Stimulated activated CD4-positive, alpha-beta T cell treated with anti-CD3 and anti-CD28 coated beads, Interleukin-2, amount 100 ng/mL, for 24 hours (primary cell): Measurements from ENCODE around the gene SLC66A2.

Experiments
- DNase-seq, 2 donors: peaks; one replicate each; pipeline ENCODE4 v3.0.0-alpha.2; 2020

SLC66A2 gene

DNA sequence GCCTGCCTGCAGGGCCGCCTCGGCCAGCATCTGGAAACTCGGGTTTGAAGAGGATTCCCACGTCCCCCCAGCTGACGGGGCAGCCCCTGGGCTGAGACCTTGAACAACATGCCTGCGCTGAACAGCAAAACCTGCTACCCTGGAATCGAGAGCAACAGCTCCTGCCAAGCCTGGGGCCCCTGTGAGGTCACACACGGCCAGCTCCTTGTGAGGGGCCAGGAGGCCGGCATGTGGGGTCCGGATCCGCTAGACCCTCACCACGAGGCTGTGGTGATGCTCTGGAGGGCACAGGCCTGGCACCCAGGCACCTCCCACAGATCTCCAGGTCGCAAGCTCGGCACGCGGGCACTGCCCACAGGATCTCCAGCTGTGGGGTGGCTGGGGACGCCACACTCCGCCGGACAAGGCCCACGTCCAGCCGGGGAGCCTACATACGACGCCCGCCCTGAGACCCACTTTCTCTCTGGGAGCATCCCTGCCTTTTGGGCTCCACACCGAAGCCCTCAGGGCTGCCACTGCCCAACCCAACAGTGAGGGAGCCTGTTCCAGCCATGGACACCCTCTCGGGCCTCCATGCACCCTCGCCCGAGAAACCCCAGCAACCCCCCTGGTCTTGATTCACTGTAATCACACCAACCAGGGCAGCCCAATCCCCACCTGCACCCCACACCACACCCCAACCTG is 34.1 kb downstream of the SLC66A2 start:
- peak in 1 of 2 donors; percentile 4 for DNase-seq

DNA sequence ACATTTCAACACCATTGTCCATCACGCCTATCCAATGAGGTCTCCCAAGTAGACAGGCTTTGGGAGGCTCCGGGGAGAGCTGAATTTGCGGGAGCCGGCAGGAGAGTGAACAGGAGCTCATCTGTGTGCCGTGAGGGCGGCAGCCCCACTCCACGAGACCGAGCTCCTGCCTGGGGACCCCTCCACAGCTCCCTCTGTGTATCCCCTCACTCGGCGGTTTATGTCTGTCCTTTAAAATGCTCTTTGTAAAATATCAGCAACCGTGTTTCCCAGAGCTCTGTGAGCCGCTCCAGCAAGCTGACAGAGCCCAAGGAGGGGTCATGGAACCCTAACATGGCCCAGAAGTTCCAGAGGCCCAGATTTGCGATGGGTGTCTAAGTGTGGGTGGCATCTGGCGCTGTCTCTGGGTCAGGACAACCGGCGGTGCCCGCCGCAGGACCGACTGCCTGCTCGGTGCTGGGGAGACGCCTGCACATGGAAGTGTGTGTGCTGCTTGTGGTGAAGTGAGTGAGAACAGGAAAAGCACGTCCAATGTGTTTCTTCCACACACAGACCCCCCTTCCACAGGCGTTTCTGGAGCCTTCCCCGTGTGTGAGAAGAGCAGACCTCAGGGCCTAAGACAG is 34.8 kb downstream of the SLC66A2 start:
- DNase-seq: peak in 1 of 2 donors; percentile 11

DNA sequence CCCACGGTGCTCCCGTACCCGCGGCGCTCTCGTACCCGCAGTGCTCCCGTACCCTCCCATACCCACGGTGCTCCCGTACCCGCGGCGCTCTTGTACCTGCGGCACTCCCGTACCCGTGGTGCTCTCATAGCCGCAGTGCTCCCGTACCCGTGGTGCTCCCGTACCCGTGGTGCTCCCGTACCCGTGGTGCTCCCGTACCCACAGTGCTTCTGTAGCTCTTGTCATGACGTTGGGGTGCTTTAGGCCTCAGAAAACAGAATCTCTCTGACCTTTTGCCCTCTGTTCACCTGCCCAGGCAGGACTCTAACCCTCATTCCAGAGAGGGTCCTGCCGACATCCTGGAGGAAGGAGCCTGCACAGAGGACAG is 35.3 kb downstream of the SLC66A2 start:
- DNase-seq: no peak

DNA sequence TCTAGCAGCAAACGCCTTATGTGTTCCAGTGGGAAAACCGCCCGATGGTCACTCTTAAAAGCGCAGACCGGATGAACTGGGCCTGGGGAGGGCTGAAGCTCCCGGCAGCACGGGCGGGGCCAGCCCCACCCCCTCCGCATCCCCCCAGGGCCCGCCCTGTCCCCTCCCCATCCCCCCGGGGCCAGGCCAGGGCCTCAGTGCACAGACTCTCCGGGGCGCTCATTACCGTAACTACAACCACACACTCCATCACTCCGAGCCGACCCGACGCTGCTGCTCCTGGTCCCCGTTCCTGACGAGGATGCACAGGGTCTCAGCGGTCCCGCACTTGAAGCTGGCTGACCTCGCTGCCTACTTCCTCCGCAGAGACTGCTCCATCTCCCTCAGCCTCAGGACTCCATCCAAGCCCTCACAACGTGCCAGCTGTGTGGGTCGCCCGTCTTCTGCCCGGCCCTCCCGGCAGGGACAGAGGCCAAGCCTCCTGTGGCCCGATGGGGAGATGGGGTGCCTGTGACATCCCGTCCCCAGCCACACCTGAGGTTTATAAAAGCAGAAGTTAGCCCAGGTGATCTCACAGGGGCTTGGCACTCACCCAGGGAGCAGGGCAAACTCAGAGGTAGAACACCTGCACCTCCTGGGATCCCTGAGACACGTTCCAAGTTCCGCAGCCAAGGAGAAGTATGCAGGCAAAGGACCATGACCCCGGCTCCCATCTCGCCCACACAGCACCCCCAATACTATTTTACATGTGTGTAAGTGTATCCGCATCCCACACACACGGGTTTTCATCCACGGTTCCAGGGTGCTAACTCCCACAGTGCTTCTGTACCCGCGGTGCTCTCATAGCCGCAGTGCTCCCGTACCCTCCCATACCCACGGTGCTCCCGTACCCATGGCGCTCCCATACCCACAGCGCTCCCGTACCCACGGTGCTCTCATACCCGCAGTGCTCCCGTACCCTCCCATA is 36.0 kb downstream of the SLC66A2 start:
- peak in 1 of 2 donors; percentile 9 for DNase-seq

DNA sequence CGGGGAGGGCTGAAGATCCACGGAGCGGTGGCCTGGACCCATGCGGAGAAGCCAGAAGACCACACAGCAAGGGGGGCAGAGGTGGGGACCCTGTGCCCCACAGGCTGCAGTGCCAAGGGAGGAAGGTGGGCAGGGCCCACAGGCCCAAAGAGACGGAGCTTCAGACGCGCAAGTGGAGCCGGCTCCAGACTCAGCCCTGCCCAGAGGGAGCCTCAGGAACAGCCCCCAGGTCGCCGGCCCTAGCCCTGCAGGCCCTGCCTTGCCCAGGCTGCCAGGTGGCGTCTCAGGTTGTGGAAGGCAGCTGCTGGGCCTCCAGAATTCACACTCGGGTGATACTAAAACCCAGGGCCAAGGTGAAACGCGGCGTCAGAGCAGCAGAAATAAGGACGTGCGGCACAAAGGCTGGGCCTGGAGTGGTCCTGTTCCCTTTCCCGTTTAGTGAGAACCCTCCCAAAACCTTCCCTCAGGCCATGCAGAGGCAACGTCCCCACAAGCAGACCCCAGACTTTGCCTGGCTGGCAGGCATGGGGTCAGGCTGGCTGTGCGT is 36.8 kb downstream of the SLC66A2 start:
- DNase-seq: peak in 1 of 2 donors; percentile 3

DNA sequence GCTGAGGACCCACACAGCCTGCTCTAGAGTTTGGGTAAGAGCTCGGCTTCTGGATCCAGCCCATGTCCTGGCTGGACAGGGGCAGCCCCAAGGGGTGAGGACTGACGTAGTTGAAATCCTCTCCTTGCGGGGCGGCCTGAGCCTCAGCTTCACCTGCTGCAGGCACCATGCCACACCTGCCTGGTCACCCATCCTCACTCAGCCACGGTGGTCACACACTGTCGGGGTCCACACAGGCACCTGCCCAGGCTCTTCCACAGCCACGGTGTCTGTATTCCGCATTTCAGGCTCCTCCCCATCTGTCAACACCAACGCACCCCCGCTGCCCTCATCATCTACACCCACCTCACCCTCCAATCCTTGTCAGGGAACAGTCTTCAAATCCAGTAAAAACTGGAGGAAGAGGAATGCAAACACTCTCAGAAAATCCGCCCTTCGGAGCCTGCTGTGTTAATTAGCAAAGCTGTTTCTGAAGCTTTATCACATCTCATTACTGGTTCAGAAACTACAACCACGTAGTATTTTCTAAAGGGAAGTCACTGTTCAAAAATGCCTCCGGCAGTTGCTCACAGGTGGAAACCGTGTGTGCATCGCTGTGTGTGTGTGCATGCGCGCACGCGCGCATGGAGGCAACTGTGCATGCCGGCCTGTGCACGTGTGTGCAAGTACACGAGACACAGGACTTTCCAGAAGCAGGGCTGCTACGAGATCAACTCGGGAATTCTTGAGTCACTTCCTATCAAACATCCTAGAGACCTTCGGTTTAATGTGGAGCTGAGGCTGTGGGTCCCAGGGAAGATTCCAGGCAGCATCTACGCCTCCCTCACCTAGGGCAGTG is 38.2 kb downstream of the SLC66A2 start:
- peak in 1 of 2 donors; percentile 13 for DNase-seq

DNA sequence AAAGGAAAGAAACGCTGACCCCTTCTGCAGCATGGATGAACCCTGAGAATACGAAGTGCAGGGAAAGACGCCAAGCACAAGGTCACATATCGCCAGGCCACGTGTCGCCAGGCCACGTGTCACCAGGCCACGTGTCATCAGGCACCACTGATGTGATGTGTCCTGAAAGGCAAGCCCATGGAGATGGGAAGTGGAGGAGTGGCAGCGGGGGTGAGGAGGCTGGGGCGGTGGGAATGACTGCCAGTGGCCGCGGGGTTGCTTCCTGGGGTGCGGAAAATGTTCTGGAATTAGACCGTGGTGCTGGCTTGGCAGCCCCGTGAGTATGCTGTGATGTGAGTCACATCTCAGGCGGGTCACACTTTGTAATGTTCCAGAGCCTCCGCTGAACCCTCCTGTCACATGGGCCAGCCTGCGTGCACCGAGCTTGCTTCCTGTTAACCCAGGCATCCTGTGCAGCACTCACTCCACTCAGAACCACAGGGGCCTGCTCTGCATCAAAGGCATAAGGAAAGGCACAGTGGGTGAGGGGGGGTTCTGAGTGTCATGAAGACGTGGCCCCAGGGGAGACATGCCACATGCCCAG is 39.0 kb downstream of the SLC66A2 start:
- peak in 1 of 2 donors; percentile 26 for DNase-seq

DNA sequence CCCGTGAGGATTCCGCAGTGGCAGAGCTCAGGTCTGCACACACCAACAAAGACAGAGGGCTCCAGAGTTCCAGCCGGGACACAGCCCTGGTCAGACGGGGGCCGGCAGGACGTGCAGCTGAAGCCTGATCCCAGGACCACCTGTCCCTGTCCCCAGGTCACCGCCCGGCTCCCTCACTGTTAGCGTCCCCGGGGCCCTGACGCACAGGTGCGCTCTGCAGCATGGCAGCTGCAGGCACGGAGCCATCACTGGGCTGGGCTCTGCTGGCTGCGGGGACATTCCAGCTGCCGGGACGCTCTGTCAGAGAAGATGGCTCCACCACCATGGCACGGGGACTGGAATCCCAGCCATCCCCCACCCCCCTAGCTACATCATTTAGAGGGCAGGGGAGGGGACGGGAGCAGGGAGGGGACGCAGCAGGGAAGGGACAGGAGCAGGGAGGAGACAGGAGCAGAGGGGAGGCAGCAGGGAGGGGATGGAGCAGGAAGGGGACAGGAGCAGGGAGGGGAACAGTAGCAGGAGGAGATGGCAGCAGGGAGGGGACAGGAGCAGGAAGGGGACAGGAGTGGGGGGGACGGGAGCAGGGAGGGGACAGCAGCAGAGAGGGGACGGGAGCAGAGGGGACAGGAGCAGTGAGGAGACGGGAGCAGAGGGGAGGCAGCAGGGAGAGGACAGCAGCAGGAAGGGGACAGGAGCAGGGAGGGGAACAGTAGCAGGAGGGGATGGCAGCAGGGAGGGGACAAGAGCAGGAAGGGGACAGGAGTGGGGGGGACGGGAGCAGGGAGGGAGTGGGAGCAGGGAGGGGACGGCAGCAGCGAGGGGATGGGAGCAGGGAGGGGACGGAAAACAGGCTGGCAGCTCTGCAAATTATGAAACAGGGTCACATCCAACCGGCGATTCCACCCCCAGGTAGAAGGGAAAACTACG is 39.8 kb downstream of the SLC66A2 start:
- DNase-seq: no peak

DNA sequence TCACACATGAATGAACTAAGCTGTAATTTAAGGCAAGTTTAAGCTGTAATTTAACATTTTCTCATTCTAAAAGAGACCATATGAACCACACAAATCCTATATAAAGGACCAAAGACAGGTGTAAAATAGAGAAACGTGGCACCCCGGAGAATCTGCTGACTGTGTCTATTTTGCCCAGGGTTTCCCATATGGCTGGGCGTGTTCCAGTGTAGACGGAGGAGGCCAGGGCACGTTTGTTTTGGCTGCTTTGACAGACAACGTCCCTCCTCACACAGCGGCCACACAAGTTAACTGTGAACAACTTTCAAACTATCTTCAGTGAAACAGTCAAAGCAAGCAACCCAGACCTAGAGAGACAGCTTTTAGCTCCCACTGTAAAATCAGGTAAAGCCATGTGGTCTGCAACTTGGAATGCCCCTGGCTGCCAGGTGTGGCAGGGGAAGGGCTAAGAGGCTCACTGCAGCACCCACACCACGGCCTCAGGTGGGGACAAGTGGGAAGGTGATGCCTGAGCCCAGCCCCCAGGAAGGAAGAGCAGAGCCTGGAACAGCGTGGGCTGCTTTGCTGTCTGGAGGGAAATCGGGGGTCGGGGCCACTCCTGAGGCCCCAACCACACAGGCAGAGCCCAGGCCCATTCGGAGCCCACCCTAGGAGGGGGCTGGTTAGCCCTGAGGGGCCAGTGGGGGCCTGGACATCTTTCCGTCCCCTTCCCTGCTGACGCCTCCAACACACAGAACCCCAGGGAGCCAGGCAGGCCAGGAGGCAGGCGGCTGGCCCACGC is 40.7 kb downstream of the SLC66A2 start:
- DNase-seq: no peak

DNA sequence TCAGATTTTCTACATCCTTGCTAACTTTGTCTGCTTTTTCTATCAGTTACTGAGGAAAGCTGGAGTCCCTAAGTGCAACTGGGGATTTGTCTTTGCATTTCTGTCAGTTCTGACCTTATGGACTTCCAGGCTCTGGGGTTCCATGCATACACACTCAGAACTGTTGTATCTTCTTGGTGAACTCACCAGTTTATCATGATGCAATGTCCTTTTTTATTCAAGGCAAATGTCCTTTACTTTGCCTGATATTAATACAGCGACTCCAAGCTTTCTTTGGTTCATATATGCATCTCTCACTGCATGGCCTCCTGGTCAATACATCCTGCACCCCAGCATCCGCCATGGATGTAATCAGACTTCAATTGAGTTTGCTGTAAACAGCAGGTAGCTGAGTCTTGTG is 44.7 kb downstream of the SLC66A2 start:
- DNase-seq: no peak

DNA sequence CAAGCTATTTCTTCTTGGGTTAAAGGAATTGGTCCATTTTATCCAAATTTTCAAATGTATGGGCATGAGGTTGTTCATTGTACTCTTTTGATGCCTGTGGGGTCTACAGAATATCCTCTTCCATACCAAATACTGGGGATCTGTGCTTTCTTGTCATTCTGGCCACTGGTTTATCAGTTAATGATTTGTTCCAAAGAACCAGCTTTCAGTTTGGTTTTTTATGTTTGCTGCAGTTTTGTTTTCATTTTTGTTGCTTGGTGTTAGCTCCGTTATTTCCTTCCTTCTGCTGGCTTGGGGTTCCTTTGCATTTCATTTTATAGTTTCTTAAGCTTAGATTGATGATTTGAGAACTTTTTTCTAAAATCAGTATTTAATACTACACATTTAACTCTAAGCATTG is 45.5 kb downstream of the SLC66A2 start:
- DNase-seq: no peak

DNA sequence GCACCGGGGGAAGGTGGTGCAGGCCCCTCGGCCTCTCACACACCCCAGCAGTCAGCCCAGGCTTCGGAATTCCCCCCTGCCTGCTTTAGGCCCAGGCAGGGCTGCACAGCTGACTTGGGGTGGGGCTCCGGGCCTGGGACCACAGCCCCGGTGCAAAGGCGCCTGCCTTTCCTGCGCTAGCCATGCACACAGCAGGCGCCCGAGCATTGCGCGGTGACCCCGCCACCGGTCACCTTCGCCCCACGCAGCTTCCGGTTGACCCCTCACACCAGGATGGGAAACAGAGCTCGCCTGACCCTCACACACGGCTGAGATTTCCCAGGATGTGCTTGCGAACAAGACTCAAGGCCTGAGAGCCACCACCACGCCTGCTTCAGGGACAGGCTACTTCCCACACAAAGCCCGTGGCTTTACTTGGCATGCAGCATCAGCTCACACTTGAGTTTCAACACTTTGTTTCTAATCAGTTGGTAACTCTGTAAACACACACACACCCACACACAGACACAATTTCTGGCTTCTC is 46.0 kb downstream of the SLC66A2 start:
- no peak for DNase-seq

DNA sequence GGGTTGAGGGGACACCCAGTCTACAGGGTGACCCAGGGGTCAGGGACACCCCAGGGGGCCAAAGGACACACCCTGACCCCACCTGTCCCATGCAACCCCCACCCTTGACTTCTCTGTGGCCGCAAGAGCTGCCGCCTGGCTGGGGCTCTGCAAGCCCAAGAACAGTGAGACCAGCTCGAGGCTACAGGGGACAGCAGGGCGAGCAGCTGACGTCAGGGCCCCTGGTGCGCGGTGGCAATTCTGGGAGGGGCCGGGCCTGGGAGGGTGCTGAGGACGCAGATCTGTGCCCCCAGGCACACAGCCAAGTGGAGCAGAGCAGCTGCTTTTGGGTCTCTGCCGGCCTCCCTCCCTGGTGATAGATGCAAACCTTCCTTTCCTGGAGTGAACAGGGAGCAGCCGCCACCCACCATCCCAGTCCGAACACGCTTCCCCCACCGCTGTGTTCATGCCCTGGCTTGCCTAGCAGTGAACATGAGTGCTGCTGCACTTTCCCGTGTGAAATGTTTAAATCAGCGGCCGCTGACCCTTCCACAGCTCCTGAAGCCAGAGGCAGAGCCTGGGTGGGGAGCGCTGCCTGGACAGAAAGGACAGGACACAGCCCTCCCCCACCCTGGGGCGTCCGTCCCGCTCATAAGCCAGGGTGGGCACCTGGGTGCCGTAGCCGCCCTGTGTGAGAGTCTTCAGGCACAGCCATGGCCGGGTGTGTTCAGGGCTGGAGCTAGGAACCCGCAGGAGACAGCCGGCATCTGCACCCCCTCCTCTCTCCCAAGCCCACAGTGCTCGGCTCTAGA is 46.9 kb downstream of the SLC66A2 start:
- DNase-seq: no peak

DNA sequence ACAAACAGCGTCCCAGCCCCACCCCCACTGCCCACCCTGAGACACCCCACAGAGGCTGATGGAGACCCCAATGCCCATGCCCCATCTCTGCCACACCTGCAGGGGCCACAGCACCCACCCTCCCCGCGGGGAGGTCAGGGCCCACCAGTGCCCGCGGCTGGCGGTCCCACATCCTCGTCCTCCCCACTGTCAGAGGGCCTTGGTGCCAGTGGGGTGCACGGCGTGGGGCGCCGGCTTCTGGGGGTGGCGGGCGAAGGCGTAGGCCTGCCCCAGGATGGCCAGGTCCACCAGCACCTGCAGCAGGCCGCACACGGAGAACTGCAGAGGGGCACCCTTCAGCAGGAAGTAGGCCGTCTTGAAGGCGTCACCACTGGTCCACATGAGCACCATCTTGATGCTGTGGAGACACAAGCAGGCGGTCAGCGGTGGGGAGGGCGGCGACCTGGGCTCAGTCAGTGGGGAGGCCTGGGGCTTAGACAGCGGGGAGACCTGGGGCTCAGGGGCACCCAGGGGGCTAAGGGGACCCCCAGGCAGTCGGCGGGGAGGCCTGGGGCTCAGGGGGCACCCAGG is 47.6 kb downstream of the SLC66A2 start:
- no peak for DNase-seq

DNA sequence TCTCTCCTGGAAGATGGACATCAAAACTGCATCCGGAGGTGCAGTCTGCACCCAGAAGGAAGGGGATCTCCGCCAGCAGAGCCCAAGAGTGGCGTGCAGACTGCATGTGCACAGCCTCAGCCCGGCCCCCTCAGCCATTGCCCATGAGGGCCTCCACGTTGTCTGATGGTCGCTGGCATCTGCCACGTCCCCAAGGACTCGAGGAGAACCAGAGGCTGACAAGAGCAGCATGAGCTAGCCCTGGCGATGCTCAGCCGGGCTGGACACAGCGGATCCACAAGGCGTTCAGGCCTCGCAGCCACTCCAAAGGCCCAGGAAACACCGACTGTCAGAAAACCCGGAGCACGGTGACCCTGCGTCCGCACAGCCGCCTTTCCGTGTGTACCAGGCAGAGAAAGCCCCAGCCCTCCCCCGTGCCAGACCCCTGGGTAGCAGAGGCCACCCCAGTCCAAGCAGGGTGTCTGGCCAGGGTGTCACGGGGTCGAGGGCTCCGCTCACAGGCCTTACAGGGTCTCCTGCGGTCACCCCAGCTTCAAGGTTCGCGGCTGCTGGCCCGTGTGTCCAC is 48.3 kb downstream of the SLC66A2 start:
- no peak for DNase-seq

DNA sequence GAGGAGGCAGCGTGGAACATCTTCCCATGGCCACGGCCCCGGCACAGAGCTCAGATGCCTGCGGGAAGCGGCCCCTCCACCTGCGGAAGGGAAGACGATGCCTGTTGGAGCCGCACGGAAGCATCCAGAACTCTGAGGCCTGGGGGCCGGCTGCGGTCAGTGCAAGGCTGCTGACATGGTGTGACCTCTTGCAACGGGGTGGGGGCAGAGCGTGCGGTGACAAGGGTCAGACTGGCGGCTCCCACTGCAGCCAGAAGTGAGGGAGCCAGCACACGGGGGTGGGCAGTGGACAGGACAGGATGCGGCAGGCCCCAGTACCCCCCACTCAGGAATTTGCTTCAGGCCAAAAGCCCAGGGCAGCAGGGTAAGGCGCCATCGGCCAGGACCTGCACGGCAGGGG is 48.8 kb downstream of the SLC66A2 start:
- no peak for DNase-seq

DNA sequence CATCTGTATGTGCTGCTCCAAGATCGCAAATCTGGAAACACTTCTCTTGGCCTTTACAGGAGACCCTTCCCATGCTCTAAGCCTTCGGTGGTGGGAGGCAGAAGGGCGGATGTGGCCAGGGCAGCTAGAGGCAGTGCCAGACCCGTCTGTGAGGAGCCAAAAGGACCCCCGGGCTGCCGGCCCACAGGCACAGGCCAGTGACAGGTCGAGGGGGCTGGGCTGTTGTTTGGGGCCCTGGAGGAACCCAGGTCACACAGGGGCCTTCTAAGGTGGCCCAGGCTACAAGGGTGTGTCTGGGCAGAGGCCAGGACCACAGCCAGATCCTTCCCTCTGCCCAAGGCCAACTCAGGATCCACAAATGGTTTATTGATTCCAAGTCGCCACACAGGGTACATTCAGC is 49.4 kb downstream of the SLC66A2 start:
- no peak for DNase-seq

DNA sequence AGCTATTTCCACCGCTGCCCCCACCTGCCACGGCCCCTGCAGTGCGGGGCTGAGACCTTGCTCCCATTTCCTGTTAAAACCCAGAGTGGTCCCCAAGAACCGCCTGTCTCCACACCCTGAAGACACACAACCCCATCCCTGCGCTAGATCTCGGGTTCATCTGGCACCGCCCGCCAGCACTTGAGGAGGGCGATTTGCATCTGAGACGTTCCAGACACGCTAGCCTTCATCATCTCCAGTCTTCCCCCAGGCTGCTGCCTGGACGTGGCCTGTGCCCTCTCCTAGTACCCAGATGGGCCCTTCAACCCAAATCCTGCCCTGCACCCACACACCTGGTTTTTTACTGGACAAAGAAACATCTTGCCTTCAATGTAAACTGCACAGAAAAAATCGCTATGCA is 49.8 kb downstream of the SLC66A2 start:
- DNase-seq: no peak
